Breast epithelium (tissue), 4 donors: ENCODE data around the gene GCC1. TPM values are rescaled to one million over a fixed set of nuclear protein-coding genes. Genes with fewer than 3 reads are reported as not detected.

Source experiments
- DNase-seq, 2 donors: peaks; one replicate each; pipeline ENCODE4 v3.0.0-alpha.2; 2019; ENCODE audit warnings: low spot score in 2 of 2
- H3K27ac ChIP-seq, 2 donors: fragments of 200-600 bp; sonication (generic) in 1 of 2; one replicate each; pipeline ENCODE4 v1.5.1; 2016 to 2019; ENCODE audit warnings: mild to moderate bottlenecking in 1 of 2
- H3K27me3 ChIP-seq, 2 donors: fragments of 200-600 bp; sonication (generic) in 1 of 2; one replicate each; pipeline versions ENCODE4 v1.5.1 to v1.6.0; 2017 to 2019; ENCODE audit warnings: control low read depth in 1 of 2, mild to moderate bottlenecking in 1 of 2
- H3K36me3 ChIP-seq: fragments of 200-600 bp; one replicate; pipeline ENCODE4 v1.5.1; 2019
- H3K4me1 ChIP-seq, 2 donors: fragments of 200-600 bp; sonication (generic); one replicate each; pipeline ENCODE4 v1.5.1; 2016 to 2019; ENCODE audit warnings: control low read depth in 1 of 2
- H3K4me3 ChIP-seq, 3 donors: fragments of 200-600 bp; sonication (generic); 1 replicate in 2 of 3; 2 replicates in 1 of 3; pipeline ENCODE4 v1.5.1; 2016 to 2019; ENCODE audit warnings: mild to moderate bottlenecking in 3 of 3, moderate library complexity in 2 of 3
- H3K9me3 ChIP-seq, 2 donors: fragments of 200-600 bp; sonication (generic) in 1 of 2; one replicate each; pipeline ENCODE4 v1.5.1; 2016 to 2019; ENCODE audit warnings: control low read depth in 1 of 2
- CTCF ChIP-seq, 3 donors: fragments of 450-650 bp; IDR thresholded peaks; one replicate each; pipeline ENCODE4 v1.5.1; 2016 to 2017; ENCODE audit warnings: antibody characterized with exemption in 3 of 3, mild to moderate bottlenecking in 3 of 3, moderate library complexity in 3 of 3
- POLR2A ChIP-seq: fragments of 450-650 bp; IDR thresholded peaks from one replicate; pipeline ENCODE4 v1.6.1; 2016; ENCODE audit warnings: antibody characterized with exemption, mild to moderate bottlenecking, moderate library complexity
- POLR2AphosphoS5 ChIP-seq, 3 donors: sonication (generic); formaldehyde crosslinking; IDR thresholded peaks; one replicate each; pipeline ENCODE4 v1.6.1; 2017; ENCODE audit warnings: antibody characterized with exemption in 3 of 3
- intact Hi-C: fragments of 100-400 bp; cut with DNase I; formaldehyde crosslinking; loops from one replicate; pipeline ENCODE4 v1.15.1; 2023; ENCODE audit warnings: low total_unique reads
- total RNA-seq, 3 donors: library from RNA; depleted of rRNA; stranded (reverse); fragments of >200 nt; gene quantifications; one replicate each; pipeline ENCODE4 v1.1.0, GENCODE V29; 2016

The GCC1 gene
- total RNA-seq, 3 donors from 2014 or later = 17.8 to 23.6 (median 19.0) TPM

- intact Hi-C loops = no loop called here
These were observed 12.9 kb upstream of the GCC1 start for GRCh38 chr7:127598318-127598717.

GRCh38 chr7:127595737-127596136 is 10.3 kb upstream of the GCC1 start:
- DNase-seq = no peak
- Histone ChIP-seq H3K4me1 (no peaks in the 10 kb centered on the region), H3K27ac (no peak overlapping the region), H3K9me3 (no peaks in the 10 kb centered on the region), H3K27me3 (no peaks in the 10 kb centered on the region), H3K36me3 (no peaks in the 10 kb centered on the region), H3K4me3 (no peak overlapping the region)
- intact Hi-C loops = no loop called here
- no peak for TF ChIP-seq POLR2A

More at GRCh38 chr7:127598318-127598717, 12.9 kb upstream of the GCC1 start:
- Histone ChIP-seq H3K27ac (no peak overlapping the region), H3K4me1 (no peaks in the 10 kb centered on the region), H3K9me3 (no peaks in the 10 kb centered on the region), H3K27me3 (no peaks in the 10 kb centered on the region), H3K4me3 (no peak overlapping the region), H3K36me3 (no peaks in the 10 kb centered on the region)
- DNase-seq = no peak
- TF ChIP-seq POLR2A (no peak), CTCF (IDR thresholded peaks at IDR 0.05) (no peak)

- no peaks in the 10 kb centered on the region for H3K4me1 ChIP-seq
- intact Hi-C loops = no loop called here
- no peak overlapping the region for H3K4me3 ChIP-seq
- TF ChIP-seq POLR2AphosphoS5 (IDR thresholded peaks at IDR 0.05) = no peak
- no peak for TF ChIP-seq CTCF (IDR thresholded peaks at IDR 0.05)
- TF ChIP-seq POLR2A = no peak
- DNase-seq = no peak
- H3K36me3 ChIP-seq = no peaks in the 10 kb centered on the region
- no peak overlapping the region for H3K27ac ChIP-seq
- H3K9me3 ChIP-seq = no peaks in the 10 kb centered on the region
- no peaks in the 10 kb centered on the region for H3K27me3 ChIP-seq
These were observed 9.1 kb upstream of the GCC1 start for GRCh38 chr7:127594490-127594889.

GRCh38 chr7:127592550-127592949 is 7.2 kb upstream of the GCC1 start:
- no peak for TF ChIP-seq POLR2AphosphoS5 (IDR thresholded peaks at IDR 0.05)
- TF ChIP-seq CTCF (IDR thresholded peaks at IDR 0.05) = no peak
- no peak for TF ChIP-seq POLR2A
- Histone ChIP-seq H3K9me3 (no peaks in the 10 kb centered on the region), H3K4me3 (no peak overlapping the region), H3K4me1 (no peaks in the 10 kb centered on the region), H3K36me3 (no peaks in the 10 kb centered on the region), H3K27ac (no peak overlapping the region), H3K27me3 (no peaks in the 10 kb centered on the region)
- intact Hi-C loops = no loop called here
- DNase-seq = no peak

- H3K36me3 ChIP-seq = no peaks in the 10 kb centered on the region
- H3K27me3 ChIP-seq = no peaks in the 10 kb centered on the region
- no peak for DNase-seq
- intact Hi-C loops = no loop called here
- no peak for TF ChIP-seq POLR2A
- no peak for TF ChIP-seq POLR2AphosphoS5 (IDR thresholded peaks at IDR 0.05)
- H3K4me3 ChIP-seq = no peak overlapping the region
- no peak overlapping the region for H3K27ac ChIP-seq
- H3K9me3 ChIP-seq = no peaks in the 10 kb centered on the region
- H3K4me1 ChIP-seq = no peaks in the 10 kb centered on the region
These were observed 6.2 kb upstream of the GCC1 start for GRCh38 chr7:127591591-127591990.

- H3K4me3 ChIP-seq = no peak overlapping the region
- TF ChIP-seq POLR2A (no peak), CTCF (IDR thresholded peaks at IDR 0.05) (no peak), POLR2AphosphoS5 (IDR thresholded peaks at IDR 0.05) (no peak)
These were observed 5.8 kb upstream of the GCC1 start for GRCh38 chr7:127591189-127591588.

More at GRCh38 chr7:127591189-127591588, 5.8 kb upstream of the GCC1 start:
- no peak for DNase-seq
- intact Hi-C loops = no loop called here
- no peak overlapping the region for H3K27ac ChIP-seq
- no peaks in the 10 kb centered on the region for H3K27me3 ChIP-seq
- H3K9me3 ChIP-seq = no peaks in the 10 kb centered on the region
- no peaks in the 10 kb centered on the region for H3K4me1 ChIP-seq
- no peaks in the 10 kb centered on the region for H3K36me3 ChIP-seq
